H1 (cell line): ENCODE measurements around the gene WNT8B. TPM values are rescaled to one million over a fixed set of nuclear protein-coding genes. Genes with fewer than 3 reads are reported as not detected.

Experiments
- CTCF ChIA-PET: fragments of 300-600 bp; sonication (Branson Sonifier 250); formaldehyde crosslinking; loops from one replicate; lab custom pipeline; 2021; ENCODE audit not compliant: partially characterized antibody; lab: Charles Lee
- POLR2A ChIA-PET: fragments of 300-600 bp; sonication (Branson Sonifier 250); formaldehyde crosslinking; loops from one replicate; lab custom pipeline; 2021; ENCODE audit warnings: inconsistent platforms; ENCODE audit not compliant: partially characterized antibody; lab: Charles Lee
- DNase-seq, 2 experiments: peaks; one replicate each; pipeline versions ENCODE4 v3.0.0 to v3.0.0-alpha.2; 2010 to 2022; ENCODE audit warnings: low spot score in 2 of 2, low read depth in 1 of 2, mixed read lengths in 1 of 2
- FAIRE-seq: peaks from 2 replicates; lab custom pipeline; 2011; peaks lifted over from hg19 to GRCh38; lab: Jason Lieb, UNC
- H2AFZ ChIP-seq: 2 replicates; pipeline ENCODE4 v1.8.1; 2012; ENCODE audit warnings: low read length, inconsistent platforms
- H2AK5ac ChIP-seq: 2 replicates; pipeline ENCODE4 v1.6.1; 2013; ENCODE audit warnings: low read depth, low read length
- H2BK120ac ChIP-seq: replicated peaks from 2 replicates; pipeline ENCODE3; 2013; ENCODE audit warnings: low read depth, low read length, inconsistent platforms
- H2BK12ac ChIP-seq: 2 replicates; pipeline ENCODE4 v1.6.1; 2013; ENCODE audit warnings: low read depth, low read length
- H2BK15ac ChIP-seq: 2 replicates; pipeline ENCODE4 v1.6.1; 2013; ENCODE audit warnings: low read length
- H2BK20ac ChIP-seq: 2 replicates; pipeline ENCODE4 v1.6.1; 2013; ENCODE audit warnings: low read length
- H2BK5ac ChIP-seq: 2 replicates; pipeline ENCODE4 v1.6.1; 2013; ENCODE audit warnings: low read depth, low read length
- H3K14ac ChIP-seq: 2 replicates; pipeline ENCODE4 v1.6.1; 2013; ENCODE audit warnings: inconsistent platforms; ENCODE audit not compliant: insufficient read length
- H3K18ac ChIP-seq: 2 replicates; pipeline ENCODE4 v1.6.1; 2013; ENCODE audit warnings: low read length; ENCODE audit errors: extremely low read depth
- H3K23ac ChIP-seq: 2 replicates; pipeline ENCODE4 v1.6.1; 2013; ENCODE audit warnings: inconsistent platforms; ENCODE audit not compliant: insufficient read length
- H3K23me2 ChIP-seq: 2 replicates; pipeline ENCODE4 v1.6.1; 2013; ENCODE audit warnings: low read depth, low read length
- H3K27ac ChIP-seq: 2 replicates; pipeline ENCODE4 v1.6.1; 2011; ENCODE audit warnings: low read depth, low read length, inconsistent platforms
- H3K27me3 ChIP-seq, 4 experiments: replicated peaks in 1 of 4; 1 replicate in 1 of 4; 2 replicates in 3 of 4; pipeline versions ENCODE4 v1.6.1 to v1.8.1; 2011 to 2013; ENCODE audit warnings: low read length in 3 of 4, mild to moderate bottlenecking in 3 of 4, inconsistent platforms in 2 of 4, mixed read lengths in 2 of 4, moderate library complexity in 1 of 4; ENCODE audit not compliant: control insufficient read depth in 3 of 4, insufficient read depth in 3 of 4; ENCODE audit errors: extremely low read depth in 1 of 4
- H3K36me3 ChIP-seq, 4 experiments: 2 replicates each; pipeline versions ENCODE4 v1.6.1 to v1.8.1; 2011 to 2013; ENCODE audit warnings: mild to moderate bottlenecking in 4 of 4, low read length in 3 of 4, moderate library complexity in 2 of 4, control low read depth in 1 of 4, inconsistent platforms in 1 of 4; ENCODE audit not compliant: insufficient read depth in 4 of 4, control insufficient read depth in 2 of 4
- H3K4ac ChIP-seq: replicated peaks from 2 replicates; pipeline ENCODE3; 2013; ENCODE audit warnings: low read length, low read depth, mixed read lengths, inconsistent platforms; ENCODE audit not compliant: insufficient read length
- H3K4me1 ChIP-seq, 4 experiments: replicated peaks in 1 of 4; 1 replicate in 1 of 4; 2 replicates in 3 of 4; pipeline versions ENCODE4 v1.6.1 to v1.8.1; 2011 to 2013; ENCODE audit warnings: low read length in 3 of 4, inconsistent platforms in 2 of 4, mixed read lengths in 1 of 4; ENCODE audit not compliant: insufficient read depth in 4 of 4, control insufficient read depth in 3 of 4
- H3K4me2 ChIP-seq, 2 experiments: 2 replicates each; pipeline versions ENCODE4 v1.6.1 to v1.8.1; 2011 to 2013; ENCODE audit warnings: low read depth in 2 of 2, low read length in 2 of 2, control low read depth in 1 of 2, inconsistent platforms in 1 of 2, mild to moderate bottlenecking in 1 of 2; ENCODE audit not compliant: insufficient read depth in 1 of 2
- H3K4me3 ChIP-seq, 4 experiments: fragments of 200-600, 300-600 bp in 1 of 4; sonication (generic), shearing (Covaris generic), sonication (Bioruptor Twin) in 1 of 4; 2 replicates each; pipeline versions ENCODE4 v1.5.1 to v1.8.1; 2011 to 2016; ENCODE audit warnings: low read length in 4 of 4, low read depth in 3 of 4, control low read depth in 2 of 4, inconsistent platforms in 2 of 4, mild to moderate bottlenecking in 2 of 4, mixed read lengths in 1 of 4, moderate library complexity in 1 of 4; ENCODE audit not compliant: insufficient read depth in 2 of 4; ENCODE audit errors: extremely low read depth in 1 of 4
- H3K56ac ChIP-seq: replicated peaks from 2 replicates; pipeline ENCODE3; 2013; ENCODE audit warnings: low read depth, mild to moderate bottlenecking, mixed read lengths, low read length, inconsistent platforms; ENCODE audit not compliant: insufficient read length
- H3K79me1 ChIP-seq: 2 replicates; pipeline ENCODE4 v1.6.1; 2013; ENCODE audit warnings: low read depth, low read length, control low read depth
- H3K79me2 ChIP-seq, 2 experiments: 2 replicates each; pipeline versions ENCODE4 v1.6.1 to v1.8.1; 2012 to 2013; ENCODE audit warnings: low read length in 2 of 2, mild to moderate bottlenecking in 2 of 2, inconsistent platforms in 1 of 2; ENCODE audit not compliant: insufficient read depth in 2 of 2, control insufficient read depth in 1 of 2
- H3K9ac ChIP-seq, 4 experiments: replicated peaks in 1 of 4; 1 replicate in 1 of 4; 2 replicates in 3 of 4; pipeline versions ENCODE4 v1.6.1 to v1.8.1; 2011 to 2013; ENCODE audit warnings: low read depth in 3 of 4, low read length in 3 of 4, control low read depth in 2 of 4, mild to moderate bottlenecking in 2 of 4, moderate library complexity in 2 of 4, inconsistent platforms in 1 of 4; ENCODE audit errors: extremely low read depth in 1 of 4
- H3K9me3 ChIP-seq, 2 experiments: 2 replicates each; pipeline versions ENCODE4 v1.6.1 to v1.8.1; 2012 to 2013; ENCODE audit warnings: mild to moderate bottlenecking in 2 of 2, moderate library complexity in 2 of 2, control low read depth in 1 of 2, inconsistent platforms in 1 of 2, low read depth in 1 of 2, low read length in 1 of 2, mixed read lengths in 1 of 2; ENCODE audit not compliant: insufficient read depth in 2 of 2
- H4K20me1 ChIP-seq, 2 experiments: replicated peaks in 1 of 2; 2 replicates each; pipeline versions ENCODE3 to v1.8.1; 2011 to 2013; ENCODE audit warnings: inconsistent platforms in 2 of 2, low read length in 2 of 2, mild to moderate bottlenecking in 1 of 2; ENCODE audit not compliant: insufficient read depth in 2 of 2, control insufficient read depth in 1 of 2
- H4K5ac ChIP-seq: 2 replicates; pipeline ENCODE4 v1.6.1; 2013; ENCODE audit warnings: low read length, low read depth, mixed read lengths, inconsistent platforms; ENCODE audit not compliant: insufficient read length
- H4K8ac ChIP-seq: 2 replicates; pipeline ENCODE4 v1.8.0; 2013; ENCODE audit warnings: mild to moderate bottlenecking, moderate library complexity, low read length, inconsistent platforms; ENCODE audit not compliant: insufficient read depth; ENCODE audit errors: extremely low read depth
- H4K91ac ChIP-seq: replicated peaks from 2 replicates; pipeline ENCODE3; 2013; ENCODE audit warnings: low read length, mixed read lengths, inconsistent platforms; ENCODE audit not compliant: insufficient read length
- BRCA1 ChIP-seq: IDR thresholded peaks from 2 replicates; pipeline ENCODE4 v1.6.1; 2012; ENCODE audit warnings: low read depth, low read length, improper control_type of control experiment
- CHD1 ChIP-seq: IDR thresholded peaks from 2 replicates; pipeline ENCODE4 v1.6.1; 2012; ENCODE audit warnings: low read depth, low read length, improper control_type of control experiment
- E2F6 ChIP-seq: IDR thresholded peaks from 2 replicates; pipeline ENCODE4 v1.6.1; 2012; ENCODE audit warnings: inconsistent platforms
- GABPA ChIP-seq: IDR thresholded peaks from 2 replicates; pipeline ENCODE4 v1.6.1; 2011; ENCODE audit warnings: mild to moderate bottlenecking, low read length, moderate library complexity, borderline replicate concordance; ENCODE audit not compliant: insufficient read depth
- HDAC2 ChIP-seq, 2 experiments: fragments of 300-600 bp in 1 of 2; sonication (generic) in 1 of 2; IDR thresholded peaks; 2 replicates each; pipeline ENCODE4 v1.6.1; 2011 to 2012; ENCODE audit warnings: low read depth in 2 of 2, low read length in 2 of 2, mild to moderate bottlenecking in 2 of 2, moderate library complexity in 2 of 2, borderline replicate concordance in 1 of 2, inconsistent platforms in 1 of 2
- KDM1A ChIP-seq: fragments of 200-600, 300-600 bp; sonication (generic); IDR thresholded peaks from 2 replicates; pipeline ENCODE4 v1.7.1; 2016; ENCODE audit warnings: mild to moderate bottlenecking, low read length, borderline replicate concordance
- KDM4A ChIP-seq: IDR thresholded peaks from one replicate; pipeline ENCODE4 v1.7.1; 2012; ENCODE audit warnings: low read depth, mild to moderate bottlenecking, moderate library complexity, low read length, inconsistent platforms; ENCODE audit not compliant: severe bottlenecking
- POLR2A ChIP-seq, 2 experiments: IDR thresholded peaks; 1 replicate in 1 of 2; 2 replicates in 1 of 2; pipeline ENCODE4 v1.6.1; 2011; ENCODE audit warnings: low read depth in 2 of 2, low read length in 2 of 2, mild to moderate bottlenecking in 2 of 2; ENCODE audit errors: control extremely low read depth in 1 of 2
- POU5F1 ChIP-seq: IDR thresholded peaks from 2 replicates; pipeline ENCODE4 v1.6.1; 2011; ENCODE audit warnings: low read depth, mild to moderate bottlenecking, low read length, moderate library complexity
- TAF1 ChIP-seq: IDR thresholded peaks from 2 replicates; pipeline ENCODE4 v1.6.1; 2011; ENCODE audit warnings: mild to moderate bottlenecking, low read depth, low read length
- TAF7 ChIP-seq: optimal IDR thresholded peaks from 2 replicates; pipeline ENCODE3; 2011; ENCODE audit warnings: low read depth, mild to moderate bottlenecking, inconsistent platforms, low read length, moderate library complexity, borderline replicate concordance
- TBP ChIP-seq: IDR thresholded peaks from 2 replicates; pipeline ENCODE4 v1.6.1; 2011; ENCODE audit warnings: low read depth, low read length, improper control_type of control experiment
- USF2 ChIP-seq: IDR thresholded peaks from 2 replicates; pipeline ENCODE4 v1.6.1; 2011; ENCODE audit warnings: low read length, improper control_type of control experiment
- WGBS, 2 experiments: shearing (Covaris generic) in 1 of 2; methylation state at CpG; one replicate each; pipeline versions ENCODE4 v1.1.6 to v1.1.7; 2013 to 2015; ENCODE audit warnings: low lambda C conversion rate in 2 of 2, mixed read lengths in 2 of 2, inconsistent platforms in 1 of 2, low coverage in 1 of 2, missing lambda C conversion rate in 1 of 2; ENCODE audit not compliant: insufficient replicate concordance in 2 of 2, insufficient coverage in 1 of 2, insufficient read length in 1 of 2; ENCODE audit errors: extremely low coverage in 1 of 2, missing lambda C conversion rate in 1 of 2; 5-methylcytosine and 5-hydroxymethylcytosine counted together
- polyA plus RNA-seq, 7 experiments: library from polyadenylated mRNA; depleted of rRNA in 3 of 7; stranded (reverse) in 5 of 7; unstranded in 2 of 7; fragments of >200 nt in 5 of 7; fragments of 200-250 nt in 2 of 7; gene quantifications; 1 replicate in 5 of 7; 2 replicates in 1 of 7; 4 replicates in 1 of 7; pipeline versions ENCODE4 v1.2.1 to v1.2.3, GENCODE V29; 2011 to 2013; ENCODE audit warnings: missing spikeins in 2 of 7, mixed read lengths in 2 of 7
- total RNA-seq: library from RNA; stranded (reverse); fragmentation: NEBNext Ultra II Directional; extraction: Animal tissue kit (Norgen Biotek cat#: 25700); gene quantifications from 2 replicates; pipeline ENCODE4 v1.2.1, GENCODE V29; 2021

Gene WNT8B
- total and polyA plus RNA-seq, 2 of the 8 experiments (the other 6 are each of a cell fraction or from before 2014, with no cell fraction given), result 0.20 to 0.67 TPM

GRCh38 chr10:100469756-100470155 lies 6.9 kb downstream of the WNT8B start:
- H2BK120ac ChIP-seq, result no peak overlapping the region
- H3K36me3 ChIP-seq, result no peaks in the 10 kb centered on the region
- H3K27me3 ChIP-seq, result no peaks in the 10 kb centered on the region; a peak in 4 of 7 replicates
- no peaks in the 10 kb centered on the region for H3K79me2 ChIP-seq
- no peak overlapping the region for H3K9ac ChIP-seq
- H3K79me1 ChIP-seq, result no peaks in the 10 kb centered on the region
- WGBS, 2 experiments, result 76% methylated on average over 1 of the region's 1 CpG; no CpG with 5 or more reads in 1 of the 2 experiments
- no peak for FAIRE-seq
- no peak overlapping the region for H3K18ac ChIP-seq
- H4K20me1 ChIP-seq, result no peaks in the 10 kb centered on the region
- no peak overlapping the region for H3K14ac ChIP-seq
- no peak overlapping the region for H4K91ac ChIP-seq
- H3K4ac ChIP-seq, result no peak overlapping the region
- H3K23me2 ChIP-seq, result peaks cover 2% of the 10 kb centered on the region; the same call in 1 of the 2 replicates
- H2AK5ac ChIP-seq, result no peak overlapping the region
- no peak overlapping the region for H2BK20ac ChIP-seq
- H3K9me3 ChIP-seq, result no peaks in the 10 kb centered on the region
- H3K56ac ChIP-seq, result no peak overlapping the region
- no peak for DNase-seq
- H2AFZ ChIP-seq, result no peak overlapping the region
- POLR2A ChIA-PET, result interaction anchor here (1.0 kb wide), 1 partner anchor 22 kb away, joined by 3 read pairs; no protein-coding TSS in a partner anchor
- no peak overlapping the region for H2BK12ac ChIP-seq
- H3K4me2 ChIP-seq, result no peak overlapping the region
- TF ChIP-seq GABPA (no peak), POLR2A (IDR thresholded peaks at IDR 0.05; ENCODE audit: control extremely low read depth in 1 of 2, low read depth in 2 of 2, low read length in 2 of 2) (no peak), USF2 (no peak), KDM1A (no peak), POU5F1 (no peak), KDM4A (no peak), CHD1 (no peak), E2F6 (no peak), HDAC2 (IDR thresholded peaks at IDR 0.05; ENCODE audit: borderline replicate concordance in 1 of 2, low read depth in 2 of 2, low read length in 2 of 2) (no peak), TAF1 (no peak), BRCA1 (no peak), TAF7 (no peak), TBP (no peak)
- H4K8ac ChIP-seq, result no peak overlapping the region
- no peaks in the 10 kb centered on the region for H3K4me1 ChIP-seq
- H4K5ac ChIP-seq, result no peak overlapping the region
- no peak overlapping the region for H3K23ac ChIP-seq
- H3K4me3 ChIP-seq, result no peak overlapping the region
- H3K27ac ChIP-seq, result no peak overlapping the region
- no peak overlapping the region for H2BK15ac ChIP-seq
- no peak overlapping the region for H2BK5ac ChIP-seq
- CTCF ChIA-PET, result interaction anchor here (0.8 to 4.9 kb wide), 7 partner anchors 13 to 122 kb away, joined by 3 to 30 read pairs (median 4); no protein-coding TSS in a partner anchor
